ENCODE results near the gene CD209.
"Not testable (repeated sequence)": the region's sequence is repeated elsewhere in the genome, so short reads cannot be mapped to it uniquely, and the experiment has no call there.

CD209 gene, protein sequence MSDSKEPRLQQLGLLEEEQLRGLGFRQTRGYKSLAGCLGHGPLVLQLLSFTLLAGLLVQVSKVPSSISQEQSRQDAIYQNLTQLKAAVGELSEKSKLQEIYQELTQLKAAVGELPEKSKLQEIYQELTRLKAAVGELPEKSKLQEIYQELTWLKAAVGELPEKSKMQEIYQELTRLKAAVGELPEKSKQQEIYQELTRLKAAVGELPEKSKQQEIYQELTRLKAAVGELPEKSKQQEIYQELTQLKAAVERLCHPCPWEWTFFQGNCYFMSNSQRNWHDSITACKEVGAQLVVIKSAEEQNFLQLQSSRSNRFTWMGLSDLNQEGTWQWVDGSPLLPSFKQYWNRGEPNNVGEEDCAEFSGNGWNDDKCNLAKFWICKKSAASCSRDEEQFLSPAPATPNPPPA

DNA sequence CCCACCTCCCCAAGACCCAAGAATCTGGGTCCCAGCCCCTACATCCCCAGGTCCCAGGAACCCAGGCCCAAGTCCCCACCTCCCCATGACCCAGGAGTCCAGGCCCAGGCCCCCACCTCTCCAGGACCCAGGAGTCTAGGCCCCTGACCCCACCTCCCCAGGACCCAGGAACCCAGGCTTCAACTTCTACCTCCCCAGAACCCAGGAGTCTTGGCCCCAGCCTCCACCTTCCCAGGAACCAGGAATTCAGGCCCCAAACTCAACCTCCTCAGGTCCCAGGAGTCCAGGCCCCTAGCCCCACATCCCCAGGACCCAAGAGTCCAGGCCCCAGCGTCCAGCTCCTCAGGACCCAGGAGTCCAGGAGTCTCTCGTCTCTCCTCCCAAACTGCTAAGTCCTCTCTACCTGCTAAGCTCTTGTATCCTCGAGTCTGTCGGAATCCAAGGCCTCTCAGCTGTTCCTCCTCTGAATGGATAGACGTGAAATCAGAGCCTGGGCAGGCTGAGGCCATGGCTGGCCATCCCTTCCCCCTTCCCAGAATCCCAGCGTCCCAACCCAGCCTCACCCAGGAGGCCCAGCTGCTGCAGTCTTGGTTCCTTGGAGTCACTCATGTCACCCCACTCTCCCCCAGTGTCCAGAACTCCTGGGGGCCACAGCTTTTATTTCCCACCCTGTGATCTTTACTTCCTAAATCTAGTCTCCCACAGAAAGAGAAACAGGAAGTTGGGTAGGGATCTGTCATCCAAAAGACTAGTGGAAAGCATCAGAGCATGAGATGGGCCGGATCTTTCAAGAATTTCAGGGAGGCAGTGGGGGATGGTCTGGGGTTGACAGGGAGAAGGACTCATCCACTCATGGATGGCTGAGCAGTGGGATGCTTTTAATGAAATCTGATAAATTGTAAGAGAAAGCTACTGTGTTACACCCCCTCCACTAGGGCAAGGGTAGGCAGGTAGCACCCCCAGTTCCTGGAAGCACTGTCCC, at the start of gene CD209:
TSS of gene CD209 (minus strand) at position 632 of the 982 bp plus-strand sequence. CDS start at position 609, 23 bp downstream.
- no peak within 1 kb of the TSS for H3K4me3 ChIP-seq (ENCODE audit: low read depth, low read length)

DNA sequence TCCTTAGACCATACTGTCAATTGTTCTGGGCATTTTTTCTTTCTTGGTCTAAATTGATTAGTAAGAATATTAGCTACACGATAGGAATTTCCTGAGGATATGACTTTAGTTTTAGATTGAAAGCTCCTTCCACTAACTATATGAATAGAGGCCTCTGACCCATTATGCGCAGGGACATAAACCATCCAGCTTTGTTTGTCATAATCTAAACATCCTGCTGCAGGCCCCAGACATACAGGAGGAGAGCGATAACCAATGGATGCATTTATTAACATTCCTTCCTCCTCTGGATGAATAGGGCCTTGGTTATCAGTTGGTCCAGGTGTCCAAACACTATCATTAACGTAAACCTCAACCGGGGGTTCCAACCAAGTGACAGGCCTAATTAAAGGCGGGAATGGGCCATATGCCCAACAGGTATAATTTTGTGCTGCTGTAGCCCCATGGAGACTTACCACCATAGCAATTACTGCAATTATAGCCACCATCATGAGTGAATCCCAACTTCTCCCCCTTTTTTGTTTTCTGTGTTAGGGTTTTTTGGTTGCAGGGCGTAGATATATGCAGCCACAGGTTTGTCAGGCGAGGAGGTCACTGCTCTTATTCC, 48.3 kb upstream of the CD209 start:
- no peak overlapping the region for H3K4me3 ChIP-seq (ENCODE audit: low read depth, low read length)

DNA sequence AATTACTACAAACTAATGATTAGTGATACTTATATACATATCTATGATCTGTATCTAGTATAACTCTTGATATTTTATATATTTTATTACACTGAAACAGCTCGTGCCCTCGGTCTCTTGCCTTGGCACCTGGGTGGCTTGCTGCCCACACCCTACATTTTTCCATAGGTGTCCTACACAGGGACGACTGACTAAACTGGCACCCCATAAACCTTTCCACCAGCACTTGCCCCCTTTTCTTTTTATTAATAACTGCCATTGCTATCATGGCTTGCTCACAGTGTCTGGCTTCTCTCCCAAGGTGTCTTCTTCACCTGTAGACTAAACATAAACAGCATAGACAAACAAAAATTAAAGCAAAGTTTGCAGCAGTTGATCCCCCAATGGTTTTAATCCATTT, 46.2 kb upstream of the CD209 start:
- no peak overlapping the region for H3K4me3 ChIP-seq (ENCODE audit: low read depth, low read length)

DNA sequence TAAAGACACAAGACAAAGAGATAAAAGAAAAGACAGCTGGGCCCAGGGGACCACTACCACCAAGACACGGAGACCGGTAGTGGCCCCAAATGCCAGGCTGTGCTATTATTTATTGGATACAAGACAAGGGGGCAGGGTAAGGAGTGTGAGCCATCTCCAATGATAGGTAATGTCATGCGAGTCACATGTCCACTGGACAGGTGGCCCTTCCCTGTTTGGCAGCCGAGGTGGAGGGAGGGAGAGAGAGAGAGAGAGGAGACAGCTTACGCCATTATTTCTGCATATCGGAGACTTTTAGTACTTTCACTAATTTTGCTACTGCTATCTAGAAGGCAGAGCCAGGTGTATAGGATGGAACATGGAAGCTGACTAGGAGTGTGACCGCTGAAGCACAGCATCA, 45.4 kb upstream of the CD209 start:
- not testable (repeated sequence) for H3K4me3 ChIP-seq (ENCODE audit: low read depth, low read length)

DNA sequence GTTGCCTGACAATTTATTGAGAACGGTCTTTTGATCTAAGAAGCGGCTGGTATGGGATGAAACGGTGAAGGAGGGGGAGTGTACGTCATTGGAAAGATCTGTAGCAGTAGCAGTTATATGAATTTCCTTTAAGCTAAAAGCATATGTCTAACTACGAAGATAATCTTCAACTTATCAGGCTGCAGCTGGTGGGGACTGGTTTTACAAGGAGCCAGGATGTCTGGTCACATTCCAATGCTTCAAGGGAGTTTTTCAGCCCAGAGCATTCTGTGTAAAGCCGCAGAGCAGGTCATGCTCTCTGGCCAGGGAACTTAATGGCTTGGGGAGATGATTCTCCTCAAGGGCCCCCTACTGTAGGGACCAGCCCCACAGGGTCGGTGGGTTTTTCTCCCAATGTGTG, 44.9 kb upstream of the CD209 start:
- no peak overlapping the region for H3K4me3 ChIP-seq (ENCODE audit: low read depth, low read length)

DNA sequence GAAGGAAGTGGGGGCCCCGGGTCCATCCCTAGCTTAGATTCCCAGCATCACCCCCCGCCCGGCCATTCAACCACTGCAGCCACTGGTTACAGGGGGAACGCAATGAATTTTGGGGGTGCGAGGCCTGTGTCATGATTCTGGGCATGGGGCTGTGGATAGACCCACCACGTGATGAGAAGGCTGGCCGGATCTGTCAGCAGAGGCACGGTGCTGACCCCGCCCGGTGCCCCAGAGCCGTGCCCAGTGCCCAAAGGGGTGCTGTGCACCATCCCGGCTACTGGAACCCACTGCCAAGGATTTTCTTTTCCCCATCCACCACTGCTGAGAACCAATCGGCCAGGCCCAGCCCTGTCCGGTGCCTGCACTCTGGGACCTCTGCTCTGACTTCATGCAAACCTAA, 43.1 kb upstream of the CD209 start:
- H3K4me3 ChIP-seq (ENCODE audit: low read depth, low read length), result no peak overlapping the region

DNA sequence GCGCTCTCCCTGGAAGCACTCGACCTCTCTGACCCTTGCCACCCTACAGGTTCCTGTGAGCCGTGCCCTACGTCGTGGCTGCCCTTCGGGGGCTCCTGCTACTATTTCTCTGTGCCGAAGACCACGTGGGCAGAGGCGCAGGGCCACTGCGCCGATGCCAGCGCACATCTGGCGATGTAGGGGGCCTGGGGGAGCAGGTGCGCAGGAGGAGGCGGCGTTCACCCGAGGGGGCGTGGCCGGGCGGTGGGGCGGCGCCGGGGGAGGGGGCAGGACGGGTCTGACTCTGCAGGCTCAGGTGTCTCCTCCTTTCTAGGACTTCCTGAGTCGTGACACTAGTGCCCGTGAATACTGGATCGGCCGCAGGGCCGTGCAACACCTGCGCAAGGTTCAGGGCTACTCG, 42.1 kb upstream of the CD209 start:
- H3K4me3 ChIP-seq (ENCODE audit: low read depth, low read length), result peak overlapping the region; percentile 27

DNA sequence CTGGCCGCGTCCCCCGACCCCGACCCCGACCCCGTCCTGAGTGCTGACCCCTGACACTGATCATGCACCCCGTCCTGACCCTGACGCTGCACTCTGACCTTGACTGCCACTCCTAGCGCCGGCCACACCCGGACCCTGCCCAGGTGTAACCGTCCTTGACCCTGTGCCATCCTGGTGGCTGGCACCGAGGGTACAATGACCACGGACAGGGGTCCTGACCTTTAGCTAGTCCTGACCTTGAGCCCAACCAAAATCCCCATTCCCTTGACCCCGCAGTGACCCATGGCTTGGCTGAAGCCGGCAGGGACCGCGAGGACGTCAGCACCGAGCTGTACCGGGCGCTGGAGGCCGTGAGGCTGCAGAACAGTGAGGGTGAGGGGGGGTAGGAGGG, 41.6 kb upstream of the CD209 start:
- peak overlapping the region; percentile 27 for H3K4me3 ChIP-seq (ENCODE audit: low read depth, low read length)

DNA sequence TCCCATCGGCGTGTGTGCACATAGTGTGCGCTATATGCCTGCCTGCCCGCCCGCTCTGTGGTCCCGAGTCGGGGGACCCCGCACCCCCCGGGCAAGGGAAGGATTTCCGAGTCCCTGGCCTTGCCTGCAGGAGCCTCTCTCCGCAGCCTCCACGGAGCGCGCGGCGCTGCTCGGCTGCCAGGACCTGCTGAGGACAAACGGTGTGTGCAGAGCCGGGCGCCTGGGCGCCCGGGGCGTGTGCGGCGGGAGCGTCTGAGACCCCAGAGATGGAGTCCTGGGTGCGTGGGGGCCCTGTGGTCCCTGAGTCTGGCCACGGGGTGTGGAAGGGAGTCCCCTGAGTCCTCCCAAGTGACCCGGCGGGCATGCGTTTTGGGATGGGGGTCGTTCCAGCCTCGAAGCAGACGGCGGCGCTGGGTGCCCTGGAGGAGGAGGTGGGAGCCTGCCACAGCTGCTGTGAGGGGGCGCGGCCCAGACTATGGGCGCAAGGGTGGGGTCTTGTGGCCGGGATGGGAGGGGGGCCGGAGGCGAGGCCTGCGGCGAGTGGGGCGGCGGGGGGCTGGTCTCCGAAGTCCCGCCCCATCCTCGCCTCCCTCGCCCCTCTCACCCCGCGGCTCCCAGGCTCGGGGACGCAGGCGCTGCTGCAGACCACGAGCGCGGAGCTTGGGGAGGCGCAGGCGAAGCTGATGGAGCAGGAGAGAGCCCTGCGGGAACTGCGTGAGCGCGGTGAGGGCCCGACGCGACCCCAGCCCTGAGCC, 41.0 kb upstream of the CD209 start:
- peak overlapping the region; percentile 13 for H3K4me3 ChIP-seq (ENCODE audit: low read depth, low read length)

DNA sequence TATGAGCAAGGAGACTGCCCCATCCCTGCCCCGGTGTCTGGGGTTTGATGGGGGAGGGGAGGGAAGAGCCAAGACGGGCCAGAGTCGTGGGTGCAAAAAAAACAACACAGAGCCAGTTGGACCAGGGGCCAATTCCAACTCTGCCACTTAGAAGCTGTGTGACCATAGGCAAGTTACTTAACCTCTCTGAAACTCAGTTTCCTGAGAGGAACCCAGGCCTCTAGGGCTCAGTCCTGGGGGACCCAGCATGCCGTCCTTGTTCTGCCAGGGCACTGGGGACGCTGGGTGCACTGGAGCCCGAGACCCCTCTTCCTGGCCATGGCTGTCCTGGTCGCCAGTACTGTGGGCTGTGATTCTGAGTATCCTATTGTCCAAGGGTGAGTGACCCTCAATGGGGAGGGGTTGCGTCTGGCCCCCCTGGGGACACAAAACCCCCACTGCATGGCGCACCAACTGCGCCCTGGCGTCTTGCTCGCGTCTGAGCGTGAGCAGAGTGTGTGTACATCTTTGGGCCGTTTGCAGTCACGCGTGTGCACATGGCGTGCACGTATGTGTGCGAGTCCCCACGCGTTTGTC, 40.4 kb upstream of the CD209 start:
- no peak overlapping the region for H3K4me3 ChIP-seq (ENCODE audit: low read depth, low read length)

DNA sequence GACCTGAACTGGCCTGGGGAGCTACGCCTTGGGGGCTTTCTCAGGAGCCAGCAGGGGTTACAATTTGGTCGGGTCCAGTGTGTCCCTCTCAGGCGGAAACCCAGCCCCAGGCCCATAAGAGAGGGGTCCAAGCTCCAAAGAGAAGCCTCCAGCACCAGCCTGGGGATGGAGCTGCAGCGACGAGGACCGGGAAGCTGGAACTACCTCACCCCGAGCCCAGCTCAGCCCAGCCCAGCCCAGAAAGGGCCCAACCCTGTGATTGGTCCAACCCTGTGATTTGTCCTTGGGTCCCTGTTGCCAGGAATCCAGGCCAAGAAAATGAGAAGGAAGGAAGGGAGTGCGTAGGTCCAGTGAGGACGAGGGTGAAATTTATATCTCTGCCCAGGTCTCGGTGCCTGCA, 39.8 kb upstream of the CD209 start:
- H3K4me3 ChIP-seq (ENCODE audit: low read depth, low read length), result no peak overlapping the region

DNA sequence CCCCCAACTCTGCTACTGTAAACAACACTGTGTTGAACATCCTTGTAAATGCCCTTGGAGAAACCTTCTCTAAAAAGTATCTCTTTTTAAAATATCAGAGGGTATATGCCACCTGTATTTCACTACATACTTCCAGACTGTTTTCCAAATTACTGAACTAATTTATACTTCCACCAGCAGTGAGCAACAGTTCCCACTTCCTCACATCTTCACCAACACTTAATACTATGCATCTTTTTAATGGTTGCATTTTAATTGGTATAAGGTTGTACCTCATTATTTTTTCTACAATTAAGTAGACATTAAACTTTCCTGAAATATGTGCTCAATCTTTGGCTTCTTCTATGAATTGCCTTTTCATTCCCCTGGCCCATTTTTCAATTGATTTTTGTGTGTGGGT, 37.5 kb upstream of the CD209 start:
- H3K4me3 ChIP-seq (ENCODE audit: low read depth, low read length), result no peak overlapping the region

DNA sequence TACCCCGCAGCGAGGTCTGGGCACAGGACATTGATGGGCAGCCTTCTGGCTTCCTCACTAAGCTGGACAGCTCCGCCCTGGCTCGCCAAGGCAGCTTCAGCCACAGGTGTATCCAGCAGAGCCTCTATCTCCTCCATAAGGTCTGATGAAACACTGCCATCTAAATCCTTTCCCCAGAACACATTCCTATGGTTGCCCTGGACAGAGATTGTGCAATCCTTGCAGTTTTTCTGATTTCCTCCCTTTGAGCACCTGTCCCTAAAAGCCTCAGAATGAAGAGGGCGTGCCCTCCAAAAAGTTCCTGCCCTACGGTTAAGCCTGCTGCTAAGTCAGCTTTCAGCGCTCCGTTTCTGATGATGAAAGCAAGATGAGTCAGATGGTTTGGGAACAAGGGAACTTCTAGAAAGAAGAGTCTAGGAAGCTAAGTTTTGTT, 36.7 kb upstream of the CD209 start:
- H3K4me3 ChIP-seq (ENCODE audit: low read depth, low read length), result no peak overlapping the region

DNA sequence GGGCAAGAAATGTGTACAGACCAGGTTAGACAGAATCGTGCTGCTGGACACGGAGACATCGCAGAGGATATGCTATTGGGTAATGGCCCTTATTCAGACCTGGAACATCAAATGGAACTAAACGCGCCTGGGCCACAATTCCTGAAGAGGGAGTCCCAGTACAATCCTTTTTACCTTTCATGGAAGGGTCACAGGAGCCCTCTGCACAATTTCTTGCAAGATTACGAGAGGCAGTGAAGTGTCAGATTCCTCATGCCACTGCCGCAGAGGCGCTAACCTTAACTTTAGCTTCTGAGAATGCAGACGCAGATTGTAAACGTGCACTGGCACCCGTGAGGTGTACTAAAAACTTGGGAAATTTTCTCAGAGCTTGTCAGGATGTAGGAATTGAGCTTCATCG, 33.8 kb upstream of the CD209 start:
- no peak overlapping the region for H3K4me3 ChIP-seq (ENCODE audit: low read depth, low read length)

DNA sequence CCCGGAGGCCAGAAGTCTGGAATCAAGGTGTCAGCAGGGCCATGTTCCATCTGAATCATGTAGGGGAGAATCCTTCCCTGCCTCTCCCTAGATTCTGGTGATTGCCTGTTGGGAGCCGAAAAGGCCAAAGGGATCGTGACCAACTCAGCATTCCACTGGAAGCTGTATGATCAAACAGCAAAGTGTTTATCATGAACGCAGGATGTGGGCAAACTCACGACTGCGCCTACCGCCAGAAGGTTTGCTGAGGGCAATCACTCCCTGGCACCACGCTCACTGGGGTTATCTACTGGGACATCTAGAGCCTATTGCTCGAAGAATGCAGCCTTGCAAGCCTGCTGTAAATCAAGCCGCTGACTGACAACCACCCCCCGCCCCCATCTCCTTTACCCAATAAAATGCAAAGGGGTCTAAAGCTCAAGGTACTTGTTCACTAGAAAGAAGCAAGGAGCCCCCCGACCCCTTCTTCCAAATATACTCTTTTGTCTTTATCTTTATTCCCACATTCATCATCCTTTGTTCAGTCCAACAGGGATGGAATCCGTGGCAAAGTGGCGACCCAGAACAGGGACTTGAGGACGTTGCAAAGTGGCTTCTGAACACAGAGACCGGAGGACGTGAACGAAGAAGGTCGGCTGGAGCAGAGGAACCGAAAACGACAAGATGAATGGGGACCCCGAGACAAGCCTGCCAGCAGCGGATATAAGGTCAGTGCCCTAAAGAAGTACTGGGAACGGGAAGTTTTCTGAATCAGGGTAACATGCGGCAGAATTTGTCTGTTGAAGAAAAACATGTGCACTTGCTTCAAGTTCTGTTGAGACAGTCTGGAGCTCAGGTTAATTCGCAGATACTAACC, 32.5 kb upstream of the CD209 start:
- H3K4me3 ChIP-seq (ENCODE audit: low read depth, low read length), result no peak overlapping the region

DNA sequence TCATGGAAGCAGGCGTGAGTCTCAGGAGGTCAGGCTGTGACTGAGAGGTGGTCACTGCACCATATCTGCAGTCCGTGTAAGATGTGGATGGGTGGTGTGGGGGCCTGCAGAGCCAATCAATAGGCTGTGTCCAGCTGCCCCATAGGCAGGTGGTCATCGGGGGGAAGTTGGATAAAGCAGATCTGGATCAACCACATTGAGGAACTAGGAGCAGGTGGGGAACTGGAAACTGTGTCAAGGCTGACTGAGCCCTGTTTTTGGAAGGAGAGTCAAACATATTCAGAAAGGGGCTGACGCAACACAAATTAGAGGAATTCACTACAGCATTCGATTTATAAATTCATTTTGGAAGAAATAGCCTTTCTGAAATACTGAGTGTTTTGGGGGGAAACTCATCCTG, 30.7 kb upstream of the CD209 start:
- no peak overlapping the region for H3K4me3 ChIP-seq (ENCODE audit: low read depth, low read length)

DNA sequence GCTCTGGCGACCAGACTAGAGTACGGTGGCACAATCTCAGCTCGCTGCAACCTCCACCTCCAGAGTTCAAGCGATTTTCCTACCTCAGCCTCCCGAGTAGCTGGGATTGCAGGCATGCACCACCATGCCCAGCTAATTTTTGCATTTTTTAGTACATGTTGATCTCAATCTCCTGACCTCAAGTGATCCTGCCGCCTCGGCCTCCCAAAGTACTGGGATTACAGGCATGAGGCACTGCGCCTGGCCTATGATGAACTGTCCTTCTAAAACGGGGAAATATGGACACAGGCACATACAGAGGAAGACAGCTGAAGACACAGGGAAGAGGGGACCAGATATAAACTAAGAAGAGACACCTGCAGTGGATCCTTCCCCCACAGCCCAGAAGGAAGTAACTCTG, 28.4 kb upstream of the CD209 start:
- H3K4me3 ChIP-seq (ENCODE audit: low read depth, low read length), result no peak overlapping the region

DNA sequence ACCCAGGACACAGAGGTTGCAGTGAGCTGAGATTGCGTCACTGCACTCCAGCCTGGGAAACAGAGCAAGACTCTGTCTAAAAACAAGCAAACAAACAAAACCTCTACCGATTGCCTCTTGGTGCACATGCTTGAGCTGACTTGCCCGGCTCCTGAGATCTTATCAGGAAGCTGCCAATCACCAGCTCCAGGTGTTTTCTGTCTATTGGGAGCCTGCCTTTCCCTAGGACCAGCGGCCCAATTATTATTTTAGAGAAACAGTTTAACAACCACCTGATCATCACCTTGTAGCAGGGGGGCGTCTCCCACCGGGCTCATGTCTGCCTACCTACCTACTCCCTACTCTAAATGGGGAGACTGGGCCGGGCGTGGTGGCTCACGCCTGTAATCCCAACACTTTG, 26.5 kb upstream of the CD209 start:
- H3K4me3 ChIP-seq (ENCODE audit: low read depth, low read length), result no peak overlapping the region

DNA sequence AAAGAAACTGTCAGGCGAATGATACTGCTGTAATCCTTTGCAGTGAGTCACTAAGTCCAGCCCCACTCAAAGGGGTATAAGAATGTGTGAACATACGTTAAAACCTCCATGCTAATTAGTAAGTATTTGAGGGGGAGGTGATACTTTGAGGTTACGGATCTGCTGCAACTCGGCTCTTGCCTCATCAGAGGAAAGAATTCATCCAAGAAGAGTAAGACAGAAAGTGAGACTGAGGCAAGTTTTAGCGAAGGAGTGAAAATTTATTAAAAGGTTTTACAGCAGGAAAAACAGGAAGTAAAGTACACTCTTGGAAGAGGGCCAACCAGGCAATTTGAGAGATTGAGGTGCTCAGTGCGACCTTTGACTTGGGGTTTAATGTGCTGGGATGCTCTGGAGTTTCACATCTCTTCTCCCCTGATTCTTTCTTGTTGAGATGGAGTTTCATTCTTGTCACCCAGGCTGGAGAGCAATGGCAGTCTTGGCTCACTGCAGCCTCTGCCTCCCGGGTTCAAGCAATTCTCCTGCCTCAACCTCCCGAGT, 25.5 kb upstream of the CD209 start:
- H3K4me3 ChIP-seq (ENCODE audit: low read depth, low read length), result no peak overlapping the region

Data from iPS-11a (cell line).